HEK293 (cell line): ENCODE measurements around the gene TTLL12.

Source experiments
- CTCF ChIP-seq: fragments of 450-650 bp; formaldehyde crosslinking; IDR thresholded peaks from 2 replicates; pipeline ENCODE4 v1.5.1; 2016; ENCODE audit warnings: missing biosample characterization, missing genetic modification characterization
- ZNF24 ChIP-seq: fragments of 450-650 bp; formaldehyde crosslinking; IDR thresholded peaks from 2 replicates; pipeline ENCODE4 v1.5.1; 2016; ENCODE audit warnings: missing biosample characterization, missing genetic modification characterization

- TF ChIP-seq CTCF (tag by site-specific recombination) (no peak), ZNF24 (tag by site-specific recombination) (no peak)
These were observed 19.7 kb upstream of the TTLL12 start for GRCh38 chr22:43206509-43207161.
